IMR-90 (cell line): Measurements from ENCODE around the gene RGS13. TPM values are rescaled to one million over a fixed set of nuclear protein-coding genes. Genes with fewer than 3 reads are reported as not detected.

Source experiments
- ATAC-seq: fragments of 200-7000 bp; cut with Tn5 transposase; 2 replicates; pipeline ENCODE4 v1.9.1; 2020; ENCODE audit warnings: low read depth, mild to moderate bottlenecking, moderate library complexity
- BruUV-seq: library from RNA; stranded (reverse); fragments of 400-500 nt; replicated peaks from 2 replicates; lab custom pipeline; 2021; lab: Mats Ljungman, UMichigan
- CTCF ChIA-PET: fragments of 300-600 bp; formaldehyde crosslinking; extraction: SDS; loops from one replicate; lab custom pipeline; 2021; ENCODE audit warnings: antibody characterized with exemption; lab: Yijun Ruan, JAX
- POLR2A ChIA-PET: fragments of 300-600 bp; sonication (Branson Sonifier 250); formaldehyde crosslinking; loops from one replicate; lab custom pipeline; 2022; ENCODE audit warnings: antibody characterized with exemption; ENCODE audit not compliant: unreplicated experiment; lab: Charles Lee
- DNase-seq: peaks from one replicate; pipeline ENCODE4 v3.0.0; 2013
- H2AFZ ChIP-seq: replicated peaks from 2 replicates; pipeline ENCODE3; 2013; ENCODE audit warnings: low read length, mild to moderate bottlenecking; ENCODE audit not compliant: poor library complexity
- H2AK5ac ChIP-seq: 2 replicates; pipeline ENCODE4 v1.6.1; 2013; ENCODE audit warnings: low read depth, low read length, inconsistent platforms
- H2AK9ac ChIP-seq: replicated peaks from 2 replicates; pipeline ENCODE3; 2013; ENCODE audit warnings: mild to moderate bottlenecking, low read depth, low read length, moderate library complexity; ENCODE audit not compliant: poor library complexity
- H2BK120ac ChIP-seq: 2 replicates; pipeline ENCODE4 v1.6.1; 2013; ENCODE audit warnings: low read depth, low read length, inconsistent platforms
- H2BK15ac ChIP-seq: 3 replicates; pipeline ENCODE4 v1.6.1; 2013; ENCODE audit warnings: low read depth, low read length, inconsistent platforms
- H2BK20ac ChIP-seq: 2 replicates; pipeline ENCODE4 v1.6.1; 2013; ENCODE audit warnings: low read depth, mild to moderate bottlenecking, inconsistent platforms, low read length, moderate library complexity
- H2BK5ac ChIP-seq: 2 replicates; pipeline ENCODE4 v1.6.1; 2013; ENCODE audit warnings: mild to moderate bottlenecking, low read depth, low read length, inconsistent platforms; ENCODE audit not compliant: poor library complexity, severe bottlenecking
- H3K14ac ChIP-seq: replicated peaks from 2 replicates; pipeline ENCODE4 v1.6.1; 2013; ENCODE audit warnings: low read depth, low read length, inconsistent platforms
- H3K18ac ChIP-seq: 2 replicates; pipeline ENCODE4 v1.6.1; 2013; ENCODE audit warnings: low read depth, low read length, control low read depth
- H3K23ac ChIP-seq: 2 replicates; pipeline ENCODE4 v1.6.1; 2013; ENCODE audit warnings: low read depth, low read length, inconsistent platforms
- H3K27ac ChIP-seq: 2 replicates; pipeline ENCODE4 v1.5.1; 2013; ENCODE audit warnings: mild to moderate bottlenecking, control low read depth, low read length; ENCODE audit not compliant: insufficient read depth
- H3K27me3 ChIP-seq: 2 replicates; pipeline ENCODE4 v1.6.1; 2013; ENCODE audit warnings: low read length; ENCODE audit not compliant: control insufficient read depth, insufficient read depth
- H3K36me3 ChIP-seq: 2 replicates; pipeline ENCODE4 v1.6.1; 2013; ENCODE audit warnings: low read length, mixed read lengths; ENCODE audit not compliant: control insufficient read depth, insufficient read depth
- H3K4ac ChIP-seq: 2 replicates; pipeline ENCODE4 v1.6.1; 2013; ENCODE audit warnings: low read depth, low read length, inconsistent platforms
- H3K4me1 ChIP-seq: 2 replicates; pipeline ENCODE4 v1.6.1; 2013; ENCODE audit warnings: low read length, mixed read lengths; ENCODE audit not compliant: control insufficient read depth, insufficient read depth
- H3K4me2 ChIP-seq: 2 replicates; pipeline ENCODE4 v1.6.1; 2013; ENCODE audit warnings: low read depth, mild to moderate bottlenecking, control low read depth, low read length, moderate library complexity
- H3K4me3 ChIP-seq: 2 replicates; pipeline ENCODE4 v1.5.1; 2013; ENCODE audit warnings: low read depth, mild to moderate bottlenecking, control low read depth, low read length, moderate library complexity; ENCODE audit not compliant: insufficient read depth
- H3K56ac ChIP-seq: 2 replicates; pipeline ENCODE4 v1.6.1; 2013; ENCODE audit warnings: low read length, inconsistent platforms; ENCODE audit not compliant: insufficient read depth; ENCODE audit errors: extremely low read depth
- H3K79me1 ChIP-seq, 2 experiments: 2 replicates each; pipeline ENCODE4 v1.6.1; 2013; ENCODE audit warnings: low read length in 2 of 2, inconsistent platforms in 1 of 2, low read depth in 1 of 2
- H3K9ac ChIP-seq: 2 replicates; pipeline ENCODE4 v1.6.1; 2013; ENCODE audit warnings: low read depth, low read length, control low read depth
- H3K9me1 ChIP-seq: 2 replicates; pipeline ENCODE4 v1.6.1; 2013; ENCODE audit warnings: low read length, inconsistent platforms; ENCODE audit not compliant: insufficient read depth
- H3K9me3 ChIP-seq: 2 replicates; pipeline ENCODE4 v1.6.1; 2013; ENCODE audit warnings: low read length; ENCODE audit not compliant: control insufficient read depth, insufficient read depth
- H4K20me1 ChIP-seq: 2 replicates; pipeline ENCODE4 v1.6.1; 2013; ENCODE audit warnings: low read length, inconsistent platforms; ENCODE audit not compliant: insufficient read depth
- H4K5ac ChIP-seq: 2 replicates; pipeline ENCODE4 v1.6.1; 2013; ENCODE audit warnings: mild to moderate bottlenecking, low read depth, low read length, control low read depth
- H4K8ac ChIP-seq, 2 experiments: 2 replicates each; pipeline ENCODE4 v1.6.1; 2013; ENCODE audit warnings: low read depth in 2 of 2, low read length in 2 of 2, control low read depth in 1 of 2, inconsistent platforms in 1 of 2
- H4K91ac ChIP-seq: 2 replicates; pipeline ENCODE4 v1.6.1; 2013; ENCODE audit warnings: low read depth, low read length, inconsistent platforms; ENCODE audit not compliant: insufficient read depth
- NFE2L2 ChIP-seq: fragments of 150-350 bp; IDR thresholded peaks from 2 replicates; pipeline ENCODE4 v1.6.1; 2016; ENCODE audit warnings: low read depth, mild to moderate bottlenecking, low read length
- RCOR1 ChIP-seq: IDR thresholded peaks from 2 replicates; pipeline ENCODE4 v1.6.1; 2012; ENCODE audit warnings: mild to moderate bottlenecking, low read length, improper control_type of control experiment; ENCODE audit not compliant: insufficient replicate concordance
- WGBS, 2 experiments: methylation state at CpG; one replicate each; pipeline versions ENCODE4 v1.1.5 to v1.1.7; 2013; ENCODE audit warnings: missing lambda C conversion rate in 2 of 2; ENCODE audit not compliant: insufficient read length in 1 of 2; ENCODE audit errors: extremely low coverage in 2 of 2; 5-methylcytosine and 5-hydroxymethylcytosine counted together
- dilution Hi-C: fragments of 300-500 bp; cut with HindIII; formaldehyde crosslinking; loops from one replicate; pipeline ENCODE4 v1.14.3; 2018; ENCODE audit warnings: low sequenced_read_pairs; ENCODE audit not compliant: unreplicated experiment
- in situ Hi-C: fragments of 300-500 bp; cut with MboI; formaldehyde crosslinking; loops from 3 replicates; pipeline ENCODE4 v1.14.3; 2019; ENCODE audit warnings: low sequenced_read_pairs, inconsistent platforms, mixed read lengths
- intact Hi-C: fragments of 100-400 bp; cut with micrococcal nuclease; formaldehyde crosslinking; loops from 2 replicates; pipeline ENCODE4 v1.10.0; 2022
- polyA plus RNA-seq, 3 experiments: library from polyadenylated mRNA; depleted of rRNA; stranded (reverse); fragments of >200 nt; gene quantifications; 2 replicates each; pipeline ENCODE4 v1.2.3, GENCODE V29; 2012; ENCODE audit warnings: low replicate concordance in 1 of 3
- total RNA-seq: library from RNA; depleted of rRNA; stranded (reverse); fragments of >200 nt; gene quantifications from 2 replicates; pipeline ENCODE4 v1.2.3, GENCODE V29; 2012

RGS13 gene
- total and polyA plus RNA-seq, 2 of the 4 experiments (the other 2 are of a cell fraction), result not detected

GRCh38 chr1:192705510-192705909 lies 69.6 kb downstream of the RGS13 start:
- peaks cover 4% of the 10 kb centered on the region; the same call in 1 of the 2 replicates for H3K9me1 ChIP-seq
- BruUV-seq, result no TSS peak
- WGBS, 2 experiments, result no CpG with 5 or more reads among the region's 2 CpGs

More at GRCh38 chr1:192705510-192705909, 69.6 kb downstream of the RGS13 start:
- Histone ChIP-seq H2AK5ac (peak overlapping the region; percentile 33; the same call in 1 of the 2 replicates), H3K36me3 (no peaks in the 10 kb centered on the region), H2AK9ac (no peak overlapping the region), H3K9me3 (no peaks in the 10 kb centered on the region), H2BK5ac (no peak overlapping the region), H3K14ac (0 out of 2 replicates have a peak overlapping the region, but pooled peaks have one; percentile 9), H2AFZ (no peak overlapping the region), H3K23ac (no peak overlapping the region), H4K20me1 (no peaks in the 10 kb centered on the region), H3K27ac (no peak overlapping the region), H2BK20ac (no peak overlapping the region), H3K9ac (no peak overlapping the region), H3K56ac (no peak overlapping the region), H2BK15ac (0 out of 3 replicates have a peak overlapping the region, but pooled peaks have one; percentile 27), H4K91ac (no peak overlapping the region), H3K4ac (0 out of 2 replicates have a peak overlapping the region, but pooled peaks have one; percentile 29), H3K4me1 (peaks cover 10% of the 10 kb centered on the region), H4K5ac (no peak overlapping the region), H3K18ac (peak overlapping the region; percentile 28; the same call in 1 of the 2 replicates), H3K4me3 (no peak overlapping the region), H2BK120ac (peak overlapping the region; percentile 27), H3K27me3 (no peaks in the 10 kb centered on the region), H3K4me2 (no peak overlapping the region), H4K8ac (no peak overlapping the region; a peak in 1 of 4 replicates), H3K79me1 (no peaks in the 10 kb centered on the region)
- ChIA-PET CTCF (no interaction called here), POLR2A (no interaction called here)
- intact Hi-C loops (no loop called here), dilution Hi-C loops (no loop called here), in situ Hi-C loops (no loop called here)
- TF ChIP-seq NFE2L2, result no peak
- TF ChIP-seq RCOR1, result no peak
- no peak for ATAC-seq
- no peak for DNase-seq
